ENCODE data around the gene TAF1B.

TAF1B gene

DNA sequence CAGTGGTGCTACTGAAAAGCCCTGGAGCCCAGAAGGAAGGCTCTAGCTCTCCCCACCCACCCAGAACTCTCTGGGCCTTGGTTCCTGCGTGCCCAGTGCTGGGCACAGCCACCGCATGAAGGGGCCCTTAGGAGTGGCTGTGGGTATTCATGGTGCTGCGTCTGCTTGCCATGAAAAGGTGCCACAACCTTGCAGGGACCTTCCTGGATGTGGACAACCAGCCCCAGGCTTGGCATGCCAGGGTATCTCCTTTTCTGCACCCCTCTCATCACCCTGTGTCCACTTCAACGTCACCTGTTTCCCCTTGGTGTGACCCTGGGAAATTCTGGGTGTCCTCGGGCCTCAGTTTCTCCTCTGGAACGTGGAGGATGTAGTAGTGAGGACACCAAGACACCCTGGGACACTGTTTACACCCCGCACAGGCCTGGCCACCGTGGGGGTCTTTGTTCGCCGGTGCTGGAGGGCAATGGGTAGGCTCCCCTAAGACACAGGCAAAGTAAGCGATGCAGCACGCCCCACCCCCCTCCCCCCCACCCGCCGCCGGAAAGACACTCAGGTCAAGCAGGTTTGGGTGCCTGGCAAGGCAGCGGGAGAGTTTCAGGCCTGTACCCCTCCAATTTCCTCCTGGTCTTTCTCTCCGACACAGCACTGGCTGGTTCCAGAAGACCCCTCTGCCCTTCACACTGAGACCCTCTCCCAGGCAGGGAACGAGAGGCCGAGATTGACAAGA lies 34.8 kb upstream of the TAF1B start:
- no peak for DNase-seq

- no peak for DNase-seq
These were observed 34.3 kb upstream of the TAF1B start for GRCh38 chr2:9809064-9809356.

DNA sequence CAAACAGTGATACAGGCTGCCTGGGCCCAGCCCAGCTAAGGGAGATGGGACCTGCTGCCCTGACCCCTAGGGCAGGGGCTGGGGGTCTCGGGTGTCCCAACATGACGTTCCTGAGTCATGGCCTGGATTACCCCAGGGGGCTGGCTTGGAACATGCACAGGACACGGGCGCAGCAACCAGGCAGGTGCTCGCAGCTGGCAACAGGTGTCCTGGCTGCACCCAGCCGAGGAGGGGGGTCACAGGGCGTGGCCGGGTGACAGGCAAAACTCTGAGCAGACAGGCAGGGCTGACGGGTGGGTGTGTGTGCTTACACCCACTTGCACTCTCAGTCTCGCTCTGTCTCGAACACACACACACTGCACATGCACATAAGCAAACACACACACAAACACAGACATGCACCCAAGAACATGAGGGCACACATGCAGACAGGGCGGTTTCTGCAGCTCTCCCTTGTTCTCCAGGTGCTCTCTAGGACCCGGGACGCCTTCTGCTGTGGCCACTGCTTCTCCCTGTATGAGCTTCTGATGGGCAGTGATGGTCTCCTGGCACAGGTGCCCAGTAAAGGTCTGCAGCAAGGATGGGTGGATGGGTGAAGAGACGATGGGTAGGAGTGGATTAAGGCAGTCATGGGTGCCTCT lies 33.7 kb upstream of the TAF1B start:
- DNase-seq = no peak

GRCh38 chr2:9811216-9811615 lies 32.1 kb upstream of the TAF1B start:
- peak; percentile 22 for DNase-seq

- DNase-seq = no peak
These were observed 31.4 kb upstream of the TAF1B start for GRCh38 chr2:9811679-9812511.

- DNase-seq = peak; percentile 17
These were observed 30.3 kb upstream of the TAF1B start for GRCh38 chr2:9812945-9813311.

- peak; percentile 58 for DNase-seq
These were observed 29.8 kb upstream of the TAF1B start for GRCh38 chr2:9813312-9814128.

DNA sequence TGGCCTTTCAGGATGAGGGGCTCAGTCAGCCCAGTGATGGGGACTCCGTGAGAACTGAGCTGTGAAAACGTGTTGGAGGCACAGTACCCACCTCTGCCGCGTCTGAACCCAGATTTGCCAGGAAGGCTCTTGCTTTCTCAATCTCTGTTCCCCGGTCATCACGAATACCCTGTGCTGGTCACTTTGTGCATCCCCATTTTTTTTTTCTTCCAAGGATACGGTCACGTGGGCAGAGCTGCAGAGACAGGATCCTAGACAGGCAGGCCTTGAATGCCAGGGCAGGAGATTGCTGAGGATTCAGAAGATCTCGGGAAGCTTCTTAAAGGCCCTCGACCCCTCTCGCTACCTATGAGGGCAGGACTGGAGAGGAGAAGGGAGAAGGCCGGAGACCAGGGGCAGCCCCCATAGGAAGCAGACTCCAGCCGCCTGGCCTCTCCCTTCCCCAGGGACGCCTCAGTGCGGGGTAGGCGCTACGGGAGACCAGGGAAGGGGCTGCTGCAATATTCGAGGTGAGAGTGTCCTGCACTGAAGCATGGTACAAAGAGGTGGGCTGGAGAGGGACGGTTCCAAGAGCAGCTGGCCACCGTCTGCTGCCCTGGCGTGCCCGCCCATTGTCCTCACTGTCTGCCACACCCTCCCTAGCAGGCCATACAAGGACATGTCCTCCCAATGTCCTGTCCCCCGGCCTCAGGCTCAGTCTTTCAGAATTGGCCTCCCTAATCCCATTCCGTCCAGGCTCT lies 29.0 kb upstream of the TAF1B start:
- DNase-seq = no peak

GRCh38 chr2:9815076-9815475 lies 28.2 kb upstream of the TAF1B start:
- DNase-seq = no peak

DNA sequence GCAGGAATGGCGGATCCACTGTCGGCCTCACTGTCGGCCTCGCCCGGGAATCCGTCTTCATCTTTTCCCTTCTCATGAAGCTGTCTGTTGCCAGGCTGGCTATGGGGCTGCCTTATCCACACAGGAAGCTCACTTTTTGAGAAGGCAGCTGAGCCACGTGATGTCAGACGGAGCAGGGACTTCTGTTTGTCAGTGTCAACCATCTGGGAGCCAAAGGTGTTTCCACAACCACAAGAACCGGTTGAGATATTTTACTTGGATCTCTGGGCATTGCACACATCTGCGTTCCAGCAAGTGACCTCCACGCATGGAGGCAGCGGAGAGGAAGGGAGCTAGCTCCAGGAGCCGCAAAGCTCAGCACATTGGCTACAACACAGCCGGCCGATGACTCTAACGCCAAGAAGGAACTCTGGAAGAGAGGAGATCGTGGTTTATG lies 27.4 kb upstream of the TAF1B start:
- DNase-seq = no peak

GRCh38 chr2:9818097-9818496 lies 25.2 kb upstream of the TAF1B start:
- DNase-seq = peak; percentile 19

DNA sequence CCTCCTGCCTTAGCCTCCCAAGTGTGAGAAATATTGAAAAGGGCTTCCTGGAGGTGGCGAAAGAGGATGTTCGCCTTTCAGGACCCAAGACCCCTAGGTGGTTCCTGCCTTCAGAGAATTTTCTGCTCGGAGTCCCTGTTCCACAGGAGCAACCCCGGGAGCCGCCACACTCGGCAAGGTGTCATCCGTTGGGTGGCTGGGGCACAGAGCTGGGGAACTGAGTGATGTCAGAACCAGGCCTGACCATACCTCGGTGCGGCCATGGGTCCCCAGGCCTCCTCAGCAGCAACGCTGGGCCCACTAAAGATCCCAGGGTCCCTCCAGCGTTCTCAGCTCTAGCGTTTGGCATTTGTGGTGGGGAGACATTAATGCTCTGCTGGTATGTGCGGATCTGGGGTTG lies 23.7 kb upstream of the TAF1B start:
- DNase-seq = no peak

- DNase-seq = no peak
These were observed 23.0 kb upstream of the TAF1B start for GRCh38 chr2:9820020-9820973.

GRCh38 chr2:9821805-9822445 lies 21.3 kb upstream of the TAF1B start:
- DNase-seq = no peak

DNA sequence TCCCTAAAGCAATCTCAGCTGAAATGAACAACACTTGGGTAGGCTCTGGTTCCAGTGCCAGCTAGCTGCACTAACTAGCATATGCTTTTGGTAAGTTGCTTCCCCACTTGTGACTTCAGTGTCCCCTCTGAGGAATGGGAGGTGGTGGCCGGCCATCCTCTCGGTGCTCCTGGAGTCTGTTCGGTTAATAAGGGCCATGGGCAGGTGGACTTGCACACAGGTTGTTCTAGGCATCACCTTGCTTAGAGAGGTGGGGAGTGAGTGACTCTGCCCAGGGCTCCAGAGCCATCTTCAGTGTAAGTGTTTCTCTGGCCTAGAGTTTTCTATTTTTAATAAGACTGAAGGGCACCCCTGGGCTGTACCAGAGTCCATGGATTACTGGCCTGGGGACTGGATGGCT lies 18.8 kb upstream of the TAF1B start:
- DNase-seq = no peak

DNA sequence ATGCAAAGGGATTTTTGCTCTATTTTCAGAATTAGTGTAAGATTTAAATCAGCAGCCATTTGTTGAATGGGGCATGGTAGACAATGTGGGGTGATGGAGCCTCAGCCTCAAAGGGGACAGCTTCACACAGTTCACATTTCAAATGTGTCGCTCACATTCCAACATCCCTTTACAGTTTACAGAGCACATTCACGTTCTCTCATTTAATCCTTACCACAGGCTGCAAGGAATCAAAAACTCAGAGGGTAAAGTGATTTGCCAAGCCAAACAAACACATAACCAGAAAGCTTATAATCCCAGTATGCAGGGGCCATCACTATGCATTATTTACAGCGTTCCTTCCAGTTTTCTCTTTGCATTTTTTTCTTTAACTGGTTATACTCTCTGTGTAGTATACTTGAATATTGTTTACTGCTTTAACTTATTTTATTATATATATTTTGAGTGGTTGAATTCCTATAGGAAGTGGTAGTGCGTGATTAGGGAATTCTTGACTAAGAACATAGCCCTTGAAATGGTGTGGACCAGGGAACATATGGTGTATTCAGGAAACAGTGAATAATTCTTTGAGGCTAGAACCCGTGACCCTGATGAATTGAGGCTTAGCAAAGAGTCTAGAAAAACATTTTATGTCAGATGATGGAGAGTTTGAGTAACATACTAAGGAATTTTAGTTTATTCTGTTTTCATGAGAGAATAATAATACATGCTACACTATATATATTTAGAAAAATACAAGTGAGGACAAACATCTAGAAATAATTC lies 18.1 kb upstream of the TAF1B start:
- no peak for DNase-seq

- DNase-seq = no peak
These were observed 17.1 kb upstream of the TAF1B start for GRCh38 chr2:9826208-9826607.

GRCh38 chr2:9830685-9831410 lies 12.4 kb upstream of the TAF1B start:
- peak; percentile 39 for DNase-seq

DNA sequence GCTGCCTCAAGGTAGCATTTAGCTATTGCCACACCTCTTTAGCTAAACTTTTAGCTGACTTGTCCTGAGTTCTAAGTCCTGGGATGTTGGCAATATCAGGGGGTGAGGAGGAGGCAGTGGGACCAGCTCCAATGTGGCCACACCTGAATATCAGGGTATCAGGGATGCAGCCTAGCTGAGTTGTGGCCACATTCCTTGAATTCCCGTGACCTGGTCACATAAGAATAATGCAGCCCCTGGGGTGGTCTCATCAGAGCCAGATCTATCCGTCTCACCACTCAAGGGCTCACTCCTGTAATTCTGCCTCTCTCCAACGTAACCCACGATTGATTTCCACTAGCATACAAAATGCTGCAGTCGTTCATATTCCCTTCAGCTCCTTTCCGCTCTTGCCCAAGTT lies 11.6 kb upstream of the TAF1B start:
- DNase-seq = no peak
